ENCODE measurements around the gene VCL.

Gene VCL

GRCh38 chr10:73971636-73972354 is 26.1 kb upstream of the VCL start:
- TF ChIP-seq POLR2AphosphoS5 (IDR thresholded peaks at IDR 0.05; ENCODE audit: low read depth) (no peak), REST (IDR thresholded peaks at IDR 0.05; ENCODE audit: insufficient replicate concordance, low read depth) (no peak)
- Histone ChIP-seq H3K4me3 (replicated peaks; ENCODE audit: insufficient read depth, low read length) (no peak overlapping the region), H3K27ac (replicated peaks) (no peak overlapping the region), H3K27me3 (ENCODE audit: insufficient read depth, poor library complexity, severe bottlenecking) (no peaks in the 10 kb centered on the region)
- no peak for DNase-seq (ENCODE audit: low read depth in 1 of 2, low spot score in 1 of 2)

DNA sequence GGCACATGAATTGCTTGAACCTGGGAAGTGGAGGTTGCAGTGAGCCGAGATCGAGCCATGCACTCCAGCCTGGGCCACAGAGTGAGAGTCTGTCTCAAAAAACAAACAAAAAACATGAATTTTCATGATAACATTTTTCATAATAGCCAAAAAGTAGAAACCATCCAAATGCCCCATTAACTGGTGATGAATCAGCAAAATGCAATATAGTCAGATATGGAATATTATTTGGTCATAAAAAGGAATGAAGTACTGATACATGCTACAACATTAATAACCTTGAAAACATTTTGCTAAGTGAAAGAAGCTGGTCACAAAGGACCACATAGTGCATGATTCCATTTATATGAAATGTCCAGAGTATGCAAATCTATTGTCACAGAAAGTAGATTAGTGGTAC is 24.5 kb upstream of the VCL start:
- TF ChIP-seq SPI1 (IDR thresholded peaks at IDR 0.05; ENCODE audit: borderline replicate concordance, low read depth) (no peak), POLR2AphosphoS5 (IDR thresholded peaks at IDR 0.05; ENCODE audit: low read depth) (no peak), REST (IDR thresholded peaks at IDR 0.05; ENCODE audit: insufficient replicate concordance, low read depth) (no peak), GABPA (IDR thresholded peaks at IDR 0.05; ENCODE audit: low read depth) (no peak)
- TF ChIP-seq, protein P1, sequence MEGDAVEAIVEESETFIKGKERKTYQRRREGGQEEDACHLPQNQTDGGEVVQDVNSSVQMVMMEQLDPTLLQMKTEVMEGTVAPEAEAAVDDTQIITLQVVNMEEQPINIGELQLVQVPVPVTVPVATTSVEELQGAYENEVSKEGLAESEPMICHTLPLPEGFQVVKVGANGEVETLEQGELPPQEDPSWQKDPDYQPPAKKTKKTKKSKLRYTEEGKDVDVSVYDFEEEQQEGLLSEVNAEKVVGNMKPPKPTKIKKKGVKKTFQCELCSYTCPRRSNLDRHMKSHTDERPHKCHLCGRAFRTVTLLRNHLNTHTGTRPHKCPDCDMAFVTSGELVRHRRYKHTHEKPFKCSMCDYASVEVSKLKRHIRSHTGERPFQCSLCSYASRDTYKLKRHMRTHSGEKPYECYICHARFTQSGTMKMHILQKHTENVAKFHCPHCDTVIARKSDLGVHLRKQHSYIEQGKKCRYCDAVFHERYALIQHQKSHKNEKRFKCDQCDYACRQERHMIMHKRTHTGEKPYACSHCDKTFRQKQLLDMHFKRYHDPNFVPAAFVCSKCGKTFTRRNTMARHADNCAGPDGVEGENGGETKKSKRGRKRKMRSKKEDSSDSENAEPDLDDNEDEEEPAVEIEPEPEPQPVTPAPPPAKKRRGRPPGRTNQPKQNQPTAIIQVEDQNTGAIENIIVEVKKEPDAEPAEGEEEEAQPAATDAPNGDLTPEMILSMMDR (IDR thresholded peaks at IDR 0.05; ENCODE audit: insufficient read depth, low read length), result no peak
- Histone ChIP-seq H3K27me3 (ENCODE audit: insufficient read depth, poor library complexity, severe bottlenecking) (no peaks in the 10 kb centered on the region), H3K4me3 (replicated peaks; ENCODE audit: insufficient read depth, low read length) (no peak overlapping the region), H3K27ac (replicated peaks) (no peak overlapping the region)
- DNase-seq (ENCODE audit: low read depth in 1 of 2, low spot score in 1 of 2), result no peak

DNA sequence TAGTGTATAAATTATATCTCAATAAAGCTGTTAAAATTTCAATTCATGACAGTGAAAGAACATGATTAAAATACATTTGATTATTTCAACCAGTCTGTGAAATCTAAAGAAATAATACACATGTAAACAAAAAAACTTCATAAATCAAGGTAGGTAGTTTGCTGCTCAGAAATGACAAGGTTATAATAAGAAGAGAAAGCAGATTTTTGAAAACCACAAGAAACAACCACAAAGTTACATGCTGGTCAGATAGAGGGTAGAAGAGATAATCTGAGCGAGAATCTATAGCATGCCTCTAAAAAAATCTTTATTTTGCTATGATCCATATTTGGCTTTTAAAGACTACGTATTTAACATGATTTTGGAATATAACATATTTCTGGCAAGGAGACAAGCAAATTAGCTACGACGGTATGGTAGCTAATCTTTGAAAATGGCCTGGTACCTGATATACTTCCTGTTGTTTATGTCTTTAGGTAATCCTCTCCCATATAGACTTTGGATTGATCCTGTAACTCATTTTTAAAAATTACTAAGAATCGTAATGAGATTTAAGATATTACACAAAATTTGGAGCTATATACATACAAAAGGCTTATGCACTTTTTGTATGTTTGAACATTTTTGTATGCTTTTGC is 23.5 kb upstream of the VCL start:
- Histone ChIP-seq H3K4me3 (replicated peaks; ENCODE audit: insufficient read depth, low read length) (no peak overlapping the region), H3K27me3 (ENCODE audit: insufficient read depth, poor library complexity, severe bottlenecking) (no peaks in the 10 kb centered on the region), H3K27ac (replicated peaks) (no peak overlapping the region)
- TF ChIP-seq GABPA (IDR thresholded peaks at IDR 0.05; ENCODE audit: low read depth) (no peak), POLR2AphosphoS5 (IDR thresholded peaks at IDR 0.05; ENCODE audit: low read depth) (no peak), SPI1 (IDR thresholded peaks at IDR 0.05; ENCODE audit: borderline replicate concordance, low read depth) (no peak), REST (IDR thresholded peaks at IDR 0.05; ENCODE audit: insufficient replicate concordance, low read depth) (no peak)
- TF ChIP-seq, protein P1 (IDR thresholded peaks at IDR 0.05; ENCODE audit: insufficient read depth, low read length), result no peak
- DNase-seq (ENCODE audit: low read depth in 1 of 2, low spot score in 1 of 2), result no peak

Data from HL-60 (cell line).